HEK293 (cell line): ENCODE measurements around the gene FOXP1.

Source experiments
- BCL6B ChIP-seq: fragments of 450-650 bp; formaldehyde crosslinking; IDR thresholded peaks from 2 replicates; pipeline ENCODE4 v1.5.1; 2017; ENCODE audit warnings: missing biosample characterization, missing genetic modification characterization
- GLIS1 ChIP-seq: fragments of 450-650 bp; formaldehyde crosslinking; IDR thresholded peaks from 2 replicates; pipeline ENCODE4 v1.5.1; 2016; ENCODE audit warnings: missing biosample characterization, missing genetic modification characterization
- HIC1 ChIP-seq: fragments of 450-650 bp; formaldehyde crosslinking; IDR thresholded peaks from 2 replicates; pipeline ENCODE4 v1.5.1; 2016; ENCODE audit warnings: missing biosample characterization, missing genetic modification characterization
- KLF8 ChIP-seq: fragments of 450-650 bp; formaldehyde crosslinking; IDR thresholded peaks from 2 replicates; pipeline ENCODE4 v1.5.1; 2016; ENCODE audit warnings: missing biosample characterization, missing genetic modification characterization
- MZF1 ChIP-seq: fragments of 450-650 bp; formaldehyde crosslinking; IDR thresholded peaks from 2 replicates; pipeline ENCODE4 v1.5.1; 2017; ENCODE audit warnings: missing biosample characterization, missing genetic modification characterization, borderline replicate concordance
- PBX3 ChIP-seq: sonication (generic); formaldehyde crosslinking; IDR thresholded peaks from 2 replicates; pipeline ENCODE4 v1.8.1; 2022; ENCODE audit warnings: mild to moderate bottlenecking, moderate library complexity, missing genetic modification reagents
- REPIN1 ChIP-seq: fragments of 450-650 bp; formaldehyde crosslinking; IDR thresholded peaks from 2 replicates; pipeline ENCODE4 v1.5.1; 2017; ENCODE audit warnings: missing biosample characterization, missing genetic modification characterization, low read depth
- TCF7L2 ChIP-seq: IDR thresholded peaks from 2 replicates; pipeline ENCODE4 v1.6.1; 2011; ENCODE audit warnings: low read depth, mild to moderate bottlenecking, inconsistent platforms, low read length, moderate library complexity, borderline replicate concordance
- ZNF140 ChIP-seq: fragments of 450-650 bp; formaldehyde crosslinking; IDR thresholded peaks from 2 replicates; pipeline ENCODE4 v1.5.1; 2016; ENCODE audit warnings: missing biosample characterization, missing genetic modification characterization
- ZNF157 ChIP-seq: fragments of 450-650 bp; formaldehyde crosslinking; IDR thresholded peaks from 2 replicates; pipeline ENCODE4 v1.5.1; 2016; ENCODE audit warnings: missing biosample characterization, missing genetic modification characterization
- ZNF223 ChIP-seq: fragments of 450-650 bp; formaldehyde crosslinking; IDR thresholded peaks from 2 replicates; pipeline ENCODE4 v1.5.1; 2016; ENCODE audit warnings: missing biosample characterization, missing genetic modification characterization
- ZNF324 ChIP-seq: fragments of 450-650 bp; formaldehyde crosslinking; IDR thresholded peaks from 2 replicates; pipeline ENCODE4 v1.5.1; 2016; ENCODE audit warnings: missing biosample characterization, missing genetic modification characterization
- ZNF404 ChIP-seq: fragments of 450-650 bp; formaldehyde crosslinking; IDR thresholded peaks from 2 replicates; pipeline ENCODE4 v1.5.1; 2017; ENCODE audit warnings: missing biosample characterization, missing genetic modification characterization
- ZNF426 ChIP-seq: fragments of 450-650 bp; formaldehyde crosslinking; IDR thresholded peaks from 2 replicates; pipeline ENCODE4 v1.5.1; 2017; ENCODE audit warnings: missing biosample characterization, missing genetic modification characterization, mild to moderate bottlenecking, inconsistent platforms, moderate library complexity
- ZNF558 ChIP-seq: fragments of 450-650 bp; formaldehyde crosslinking; IDR thresholded peaks from 2 replicates; pipeline ENCODE4 v1.5.1; 2016; ENCODE audit warnings: missing biosample characterization, missing genetic modification characterization
- ZNF621 ChIP-seq: fragments of 450-650 bp; formaldehyde crosslinking; IDR thresholded peaks from 2 replicates; pipeline ENCODE4 v1.5.1; 2017; ENCODE audit warnings: missing biosample characterization, missing genetic modification characterization
- ZNF623 ChIP-seq: fragments of 450-650 bp; formaldehyde crosslinking; IDR thresholded peaks from 2 replicates; pipeline ENCODE4 v1.5.1; 2016; ENCODE audit warnings: missing biosample characterization, missing genetic modification characterization
- ZNF624 ChIP-seq: fragments of 450-650 bp; formaldehyde crosslinking; IDR thresholded peaks from 2 replicates; pipeline ENCODE4 v1.5.1; 2017; ENCODE audit warnings: missing biosample characterization, missing genetic modification characterization
- ZNF626 ChIP-seq: fragments of 450-650 bp; sonication (Bioruptor Pico); formaldehyde crosslinking; IDR thresholded peaks from 2 replicates; pipeline ENCODE4 v1.5.1; 2018; ENCODE audit warnings: missing biosample characterization, missing genetic modification characterization, inconsistent platforms
- ZNF664 ChIP-seq: fragments of 450-650 bp; formaldehyde crosslinking; IDR thresholded peaks from 2 replicates; pipeline ENCODE4 v1.5.1; 2016; ENCODE audit warnings: missing biosample characterization, missing genetic modification characterization
- ZNF785 ChIP-seq: fragments of 450-650 bp; formaldehyde crosslinking; IDR thresholded peaks from 2 replicates; pipeline ENCODE4 v1.5.1; 2016; ENCODE audit warnings: missing biosample characterization, missing genetic modification characterization
- ZNF837 ChIP-seq: fragments of 450-650 bp; formaldehyde crosslinking; IDR thresholded peaks from 2 replicates; pipeline ENCODE4 v1.5.1; 2016; ENCODE audit warnings: missing biosample characterization, missing genetic modification characterization
- TF ChIP-seq, protein P1 (sequence below): fragments of 450-650 bp; formaldehyde crosslinking; IDR thresholded peaks from 2 replicates; pipeline ENCODE4 v1.5.1; 2016; ENCODE audit warnings: missing biosample characterization, missing genetic modification characterization
- TF ChIP-seq, protein P2 (sequence below): fragments of 450-650 bp; formaldehyde crosslinking; IDR thresholded peaks from 2 replicates; pipeline ENCODE4 v1.5.1; 2016; ENCODE audit warnings: missing biosample characterization, missing genetic modification characterization
- TF ChIP-seq, protein P3 (sequence below): fragments of 450-650 bp; formaldehyde crosslinking; IDR thresholded peaks from 2 replicates; pipeline ENCODE4 v1.5.1; 2016; ENCODE audit warnings: missing biosample characterization, missing genetic modification characterization, borderline replicate concordance

Gene FOXP1

GRCh38 chr3:71578054-71578751 is 5.3 kb downstream of the FOXP1 start (continued):
- no peak for TF ChIP-seq REPIN1 (tag by site-specific recombination)
- TF ChIP-seq ZNF837 (tag by site-specific recombination), result no peak
- TF ChIP-seq MZF1 (tag by site-specific recombination), result no peak
- no peak for TF ChIP-seq ZNF404 (tag by site-specific recombination)
- no peak for TF ChIP-seq HIC1 (tag by site-specific recombination)
- no peak for TF ChIP-seq GLIS1 (tag by site-specific recombination)
- no peak for TF ChIP-seq ZNF664 (tag by site-specific recombination)
- peak; percentile 86; the same call in 1 of the 2 replicates for TF ChIP-seq TCF7L2
- TF ChIP-seq ZNF626 (tag by site-specific recombination), result no peak
- no peak for TF ChIP-seq ZNF140 (tag by site-specific recombination)
- TF ChIP-seq BCL6B, result no peak
- TF ChIP-seq, protein P1, sequence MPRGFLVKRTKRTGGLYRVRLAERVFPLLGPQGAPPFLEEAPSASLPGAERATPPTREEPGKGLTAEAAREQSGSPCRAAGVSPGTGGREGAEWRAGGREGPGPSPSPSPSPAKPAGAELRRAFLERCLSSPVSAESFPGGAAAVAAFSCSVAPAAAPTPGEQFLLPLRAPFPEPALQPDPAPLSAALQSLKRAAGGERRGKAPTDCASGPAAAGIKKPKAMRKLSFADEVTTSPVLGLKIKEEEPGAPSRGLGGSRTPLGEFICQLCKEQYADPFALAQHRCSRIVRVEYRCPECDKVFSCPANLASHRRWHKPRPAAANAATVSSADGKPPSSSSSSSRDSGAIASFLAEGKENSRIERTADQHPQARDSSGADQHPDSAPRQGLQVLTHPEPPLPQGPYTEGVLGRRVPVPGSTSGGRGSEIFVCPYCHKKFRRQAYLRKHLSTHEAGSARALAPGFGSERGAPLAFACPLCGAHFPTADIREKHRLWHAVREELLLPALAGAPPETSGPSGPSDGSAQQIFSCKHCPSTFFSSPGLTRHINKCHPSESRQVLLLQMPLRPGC (tag by site-specific recombination), result 0 out of 2 replicates have a peak, but pooled peaks have one; percentile 27
- TF ChIP-seq, protein P2, sequence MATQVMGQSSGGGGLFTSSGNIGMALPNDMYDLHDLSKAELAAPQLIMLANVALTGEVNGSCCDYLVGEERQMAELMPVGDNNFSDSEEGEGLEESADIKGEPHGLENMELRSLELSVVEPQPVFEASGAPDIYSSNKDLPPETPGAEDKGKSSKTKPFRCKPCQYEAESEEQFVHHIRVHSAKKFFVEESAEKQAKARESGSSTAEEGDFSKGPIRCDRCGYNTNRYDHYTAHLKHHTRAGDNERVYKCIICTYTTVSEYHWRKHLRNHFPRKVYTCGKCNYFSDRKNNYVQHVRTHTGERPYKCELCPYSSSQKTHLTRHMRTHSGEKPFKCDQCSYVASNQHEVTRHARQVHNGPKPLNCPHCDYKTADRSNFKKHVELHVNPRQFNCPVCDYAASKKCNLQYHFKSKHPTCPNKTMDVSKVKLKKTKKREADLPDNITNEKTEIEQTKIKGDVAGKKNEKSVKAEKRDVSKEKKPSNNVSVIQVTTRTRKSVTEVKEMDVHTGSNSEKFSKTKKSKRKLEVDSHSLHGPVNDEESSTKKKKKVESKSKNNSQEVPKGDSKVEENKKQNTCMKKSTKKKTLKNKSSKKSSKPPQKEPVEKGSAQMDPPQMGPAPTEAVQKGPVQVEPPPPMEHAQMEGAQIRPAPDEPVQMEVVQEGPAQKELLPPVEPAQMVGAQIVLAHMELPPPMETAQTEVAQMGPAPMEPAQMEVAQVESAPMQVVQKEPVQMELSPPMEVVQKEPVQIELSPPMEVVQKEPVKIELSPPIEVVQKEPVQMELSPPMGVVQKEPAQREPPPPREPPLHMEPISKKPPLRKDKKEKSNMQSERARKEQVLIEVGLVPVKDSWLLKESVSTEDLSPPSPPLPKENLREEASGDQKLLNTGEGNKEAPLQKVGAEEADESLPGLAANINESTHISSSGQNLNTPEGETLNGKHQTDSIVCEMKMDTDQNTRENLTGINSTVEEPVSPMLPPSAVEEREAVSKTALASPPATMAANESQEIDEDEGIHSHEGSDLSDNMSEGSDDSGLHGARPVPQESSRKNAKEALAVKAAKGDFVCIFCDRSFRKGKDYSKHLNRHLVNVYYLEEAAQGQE (tag by site-specific recombination), result no peak
- no peak for TF ChIP-seq ZNF426
- TF ChIP-seq ZNF623 (tag by site-specific recombination), result no peak
- no peak for TF ChIP-seq ZNF621
- no peak for TF ChIP-seq ZNF157 (tag by site-specific recombination)
- TF ChIP-seq ZNF324, result no peak
- TF ChIP-seq ZNF624 (tag by site-specific recombination), result no peak
- no peak for TF ChIP-seq ZNF558 (tag by site-specific recombination)
- no peak for TF ChIP-seq ZNF785 (tag by site-specific recombination)
- TF ChIP-seq, protein P3, sequence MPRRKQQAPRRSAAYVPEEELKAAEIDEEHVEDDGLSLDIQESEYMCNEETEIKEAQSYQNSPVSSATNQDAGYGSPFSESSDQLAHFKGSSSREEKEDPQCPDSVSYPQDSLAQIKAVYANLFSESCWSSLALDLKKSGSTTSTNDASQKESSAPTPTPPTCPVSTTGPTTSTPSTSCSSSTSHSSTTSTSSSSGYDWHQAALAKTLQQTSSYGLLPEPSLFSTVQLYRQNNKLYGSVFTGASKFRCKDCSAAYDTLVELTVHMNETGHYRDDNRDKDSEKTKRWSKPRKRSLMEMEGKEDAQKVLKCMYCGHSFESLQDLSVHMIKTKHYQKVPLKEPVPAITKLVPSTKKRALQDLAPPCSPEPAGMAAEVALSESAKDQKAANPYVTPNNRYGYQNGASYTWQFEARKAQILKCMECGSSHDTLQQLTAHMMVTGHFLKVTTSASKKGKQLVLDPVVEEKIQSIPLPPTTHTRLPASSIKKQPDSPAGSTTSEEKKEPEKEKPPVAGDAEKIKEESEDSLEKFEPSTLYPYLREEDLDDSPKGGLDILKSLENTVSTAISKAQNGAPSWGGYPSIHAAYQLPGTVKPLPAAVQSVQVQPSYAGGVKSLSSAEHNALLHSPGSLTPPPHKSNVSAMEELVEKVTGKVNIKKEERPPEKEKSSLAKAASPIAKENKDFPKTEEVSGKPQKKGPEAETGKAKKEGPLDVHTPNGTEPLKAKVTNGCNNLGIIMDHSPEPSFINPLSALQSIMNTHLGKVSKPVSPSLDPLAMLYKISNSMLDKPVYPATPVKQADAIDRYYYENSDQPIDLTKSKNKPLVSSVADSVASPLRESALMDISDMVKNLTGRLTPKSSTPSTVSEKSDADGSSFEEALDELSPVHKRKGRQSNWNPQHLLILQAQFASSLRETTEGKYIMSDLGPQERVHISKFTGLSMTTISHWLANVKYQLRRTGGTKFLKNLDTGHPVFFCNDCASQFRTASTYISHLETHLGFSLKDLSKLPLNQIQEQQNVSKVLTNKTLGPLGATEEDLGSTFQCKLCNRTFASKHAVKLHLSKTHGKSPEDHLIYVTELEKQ (tag by site-specific recombination), result no peak
- no peak for TF ChIP-seq KLF8 (tag by site-specific recombination)
- TF ChIP-seq PBX3 (CRISPR knock-in tag), result no peak
- no peak for TF ChIP-seq ZNF223 (tag by site-specific recombination)
